CD4-positive, CD25-positive, alpha-beta regulatory T cell (primary cell): ENCODE results near the gene CARD19. TPM values are rescaled to one million over a fixed set of nuclear protein-coding genes. Genes with fewer than 3 reads are reported as not detected.

Experiments used
- ATAC-seq, 2 donors: fragments of 150-1000 bp; cut with Tn5 transposase; one replicate each; pipeline ENCODE4 v1.10.0; 2021; ENCODE audit warnings: low read depth in 2 of 2, moderate number of reproducible peaks in 2 of 2, moderate library complexity in 1 of 2
- DNase-seq, 3 donors: peaks; one replicate each; pipeline versions ENCODE4 v3.0.0 to v3.0.0-alpha.2; 2012 to 2022; ENCODE audit warnings: mixed read lengths in 1 of 3
- H3K27ac ChIP-seq: one replicate; pipeline ENCODE4 v1.7.0; 2013; ENCODE audit warnings: mild to moderate bottlenecking, low read length; ENCODE audit not compliant: insufficient read depth, poor library complexity, severe bottlenecking
- H3K27me3 ChIP-seq: one replicate; pipeline ENCODE4 v1.7.0; 2013; ENCODE audit warnings: low read length; ENCODE audit not compliant: control insufficient read depth, insufficient read depth
- H3K36me3 ChIP-seq: one replicate; pipeline ENCODE4 v1.7.0; 2013; ENCODE audit warnings: mild to moderate bottlenecking, low read length, moderate library complexity; ENCODE audit not compliant: control insufficient read depth, insufficient read depth
- H3K4me1 ChIP-seq: 2 replicates; pipeline ENCODE4 v1.7.0; 2013; ENCODE audit warnings: mild to moderate bottlenecking, low read length; ENCODE audit not compliant: insufficient read depth, control insufficient read depth, poor library complexity, severe bottlenecking
- H3K4me3 ChIP-seq: one replicate; pipeline ENCODE4 v1.7.0; 2013; ENCODE audit warnings: low read depth, mild to moderate bottlenecking, low read length, moderate library complexity
- H3K9me3 ChIP-seq, 2 experiments: 1 replicate in 1 of 2; 2 replicates in 1 of 2; pipeline ENCODE4 v1.7.0; 2013; ENCODE audit warnings: low read length in 2 of 2, mild to moderate bottlenecking in 1 of 2, moderate library complexity in 1 of 2; ENCODE audit not compliant: control insufficient read depth in 2 of 2
- H3K27ac Mint-ChIP-seq, 3 donors: one replicate each; pipeline ENCODE4 v1.8.0; 2020 to 2022; ENCODE audit warnings: mild to moderate bottlenecking in 3 of 3, mixed read lengths in 3 of 3, moderate library complexity in 2 of 3
- H3K27me3 Mint-ChIP-seq: one replicate; pipeline ENCODE4 v1.8.0; 2022; ENCODE audit warnings: mild to moderate bottlenecking, mixed read lengths
- H3K36me3 Mint-ChIP-seq: one replicate; pipeline ENCODE4 v1.8.0; 2020; ENCODE audit warnings: mixed read lengths
- H3K4me1 Mint-ChIP-seq, 4 donors: one replicate each; pipeline ENCODE4 v1.8.0; 2020 to 2022; ENCODE audit warnings: mixed read lengths in 4 of 4, mild to moderate bottlenecking in 1 of 4
- H3K4me3 Mint-ChIP-seq, 4 donors: one replicate each; pipeline ENCODE4 v1.8.0; 2020 to 2022; ENCODE audit warnings: mild to moderate bottlenecking in 4 of 4, mixed read lengths in 4 of 4, moderate library complexity in 3 of 4
- H3K9me3 Mint-ChIP-seq, 7 donors: one replicate each; pipeline ENCODE4 v1.8.0; 2020 to 2022; ENCODE audit warnings: mixed read lengths in 7 of 7, mild to moderate bottlenecking in 3 of 7, moderate library complexity in 2 of 7
- polyA plus RNA-seq, 4 donors: library from polyadenylated mRNA; unstranded; fragments of 300-500 nt; fragmentation: Illumina TruSeq; gene quantifications; one replicate each; pipeline ENCODE4 v1.2.3, GENCODE V29; 2021
- total RNA-seq: library from RNA; stranded (reverse); gene quantifications from one replicate; pipeline ENCODE4 v1.2.3, GENCODE V29; 2022

The CARD19 gene
- total and polyA plus RNA-seq, 5 donors from 2014 or later: 60.0 to 89.1 (median 72.6) TPM

GRCh38 chr9:93068956-93069355, 27.1 kb upstream of the CARD19 start:
- Histone ChIP-seq H3K27me3 (no peaks in the 10 kb centered on the region), H3K27ac (peak overlapping the region; percentile 36), H3K4me1 (peaks cover 51% of the 10 kb centered on the region), H3K4me3 (no peak overlapping the region), H3K36me3 (peaks cover 61% of the 10 kb centered on the region), H3K9me3 (no peaks in the 10 kb centered on the region)
- H3K4me1 Mint-ChIP-seq: peaks cover 39 to 94% (median 55%) of the 10 kb centered on the region in 4 donors
- H3K9me3 Mint-ChIP-seq: no peaks in the 10 kb centered on the region
- no peak for ATAC-seq
- peak overlapping the region in 1 of 4 donors; percentile 28 for H3K4me3 Mint-ChIP-seq
- peak overlapping the region; percentile 87 to 100 (median 93) for H3K27ac Mint-ChIP-seq
- no peaks in the 10 kb centered on the region for H3K27me3 Mint-ChIP-seq
- H3K36me3 Mint-ChIP-seq: peaks cover 50% of the 10 kb centered on the region
- no peak for DNase-seq

DNA sequence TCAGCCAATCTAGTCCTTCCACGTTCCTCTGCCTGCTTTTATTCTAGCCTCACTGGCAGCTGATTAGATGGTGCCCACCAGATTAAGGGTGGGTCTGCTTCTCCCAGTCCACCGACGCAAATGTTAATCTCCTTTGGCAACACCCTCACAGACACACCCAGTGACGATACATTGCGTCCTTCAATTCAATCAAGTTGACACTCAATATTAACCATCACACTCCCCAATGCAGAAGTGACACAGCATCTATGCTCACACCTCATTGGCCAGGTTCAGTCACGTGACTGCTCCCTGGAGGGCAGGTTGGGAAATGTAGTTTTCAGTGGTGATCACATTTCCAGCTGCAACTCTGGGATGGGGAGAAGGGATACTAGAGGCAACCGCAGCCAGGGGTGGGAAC, 24.6 kb upstream of the CARD19 start:
- H3K4me1 ChIP-seq: peaks cover 34% of the 10 kb centered on the region
- ATAC-seq: no peak

GRCh38 chr9:93072383-93072795, 23.6 kb upstream of the CARD19 start:
- Histone ChIP-seq H3K4me3 (no peak overlapping the region), H3K27me3 (no peaks in the 10 kb centered on the region), H3K4me1 (peaks cover 29% of the 10 kb centered on the region), H3K27ac (peak overlapping the region; percentile 28), H3K36me3 (peaks cover 62% of the 10 kb centered on the region), H3K9me3 (no peaks in the 10 kb centered on the region)
- ATAC-seq (no peak), DNase-seq (no peak)
- H3K36me3 Mint-ChIP-seq: peaks cover 39% of the 10 kb centered on the region
- H3K27ac Mint-ChIP-seq: peak overlapping the region; percentile 64 to 94 (median 81)
- no peaks in the 10 kb centered on the region for H3K9me3 Mint-ChIP-seq
- peaks cover 32 to 89% (median 41%) of the 10 kb centered on the region in 4 donors for H3K4me1 Mint-ChIP-seq
- H3K4me3 Mint-ChIP-seq: peak overlapping the region in 2 of 4 donors; percentile 33 to 50
- no peaks in the 10 kb centered on the region for H3K27me3 Mint-ChIP-seq

More for the DNA sequence above, 24.6 kb upstream of the CARD19 start:
- Mint-ChIP-seq H3K4me1 (peaks cover 37 to 88% (median 44%) of the 10 kb centered on the region in 4 donors), H3K27ac (peak overlapping the region; percentile 89 to 100 (median 90)), H3K9me3 (no peaks in the 10 kb centered on the region), H3K4me3 (peak overlapping the region in 1 of 4 donors; percentile 50), H3K36me3 (peaks cover 33% of the 10 kb centered on the region), H3K27me3 (no peaks in the 10 kb centered on the region)
- H3K27ac ChIP-seq: no peak overlapping the region
- no peaks in the 10 kb centered on the region for H3K9me3 ChIP-seq
- no peak for DNase-seq
- H3K27me3 ChIP-seq: no peaks in the 10 kb centered on the region
- peaks cover 56% of the 10 kb centered on the region for H3K36me3 ChIP-seq
- H3K4me3 ChIP-seq: no peak overlapping the region

DNA sequence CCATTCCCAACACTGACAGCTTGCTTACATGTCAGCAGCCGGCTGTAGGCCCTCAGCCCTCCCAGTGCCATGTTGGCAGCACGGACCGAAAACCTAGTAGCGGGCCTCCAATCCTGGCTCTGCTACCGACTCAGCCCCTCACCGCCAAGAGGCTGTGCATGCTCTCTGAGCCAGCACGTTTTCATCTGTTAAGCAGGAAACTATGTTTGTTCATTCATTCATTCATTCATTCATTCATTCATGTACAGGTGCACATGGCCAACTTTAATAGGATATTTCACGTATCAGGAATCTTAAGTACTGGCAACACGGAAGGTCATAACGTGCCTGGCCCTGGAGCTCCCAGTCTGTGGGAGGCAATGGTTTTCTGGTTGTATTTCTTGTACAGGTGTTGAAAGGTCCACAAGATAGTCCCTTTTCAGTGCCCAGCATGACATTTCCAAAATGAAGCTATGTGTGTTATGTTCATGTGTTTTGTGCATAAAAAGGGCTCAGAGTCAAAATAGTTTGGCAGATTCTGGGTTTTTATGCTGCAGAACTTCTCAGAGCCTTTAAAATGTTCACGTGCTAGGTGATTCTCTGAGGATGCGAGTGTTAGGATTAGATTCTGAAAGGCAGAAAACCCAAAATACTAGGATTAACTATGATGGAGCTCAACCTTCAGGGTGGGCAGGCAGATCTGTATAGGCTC, 19.8 kb upstream of the CARD19 start:
- DNase-seq (no peak), ATAC-seq (no peak)
- H3K4me1 Mint-ChIP-seq: peaks cover 8 to 64% (median 22%) of the 10 kb centered on the region in 4 donors
- no peaks in the 10 kb centered on the region for H3K27me3 ChIP-seq
- no peaks in the 10 kb centered on the region for H3K9me3 ChIP-seq
- H3K36me3 Mint-ChIP-seq: peaks cover 33% of the 10 kb centered on the region
- H3K4me1 ChIP-seq: peaks cover 18% of the 10 kb centered on the region
- H3K27ac ChIP-seq: no peak overlapping the region
- peaks cover 68% of the 10 kb centered on the region for H3K36me3 ChIP-seq
- no peaks in the 10 kb centered on the region for H3K9me3 Mint-ChIP-seq
- no peak overlapping the region for H3K4me3 ChIP-seq
- H3K27me3 Mint-ChIP-seq: no peaks in the 10 kb centered on the region
- no peak overlapping the region for H3K4me3 Mint-ChIP-seq
- peak overlapping the region in 1 of 3 donors; percentile 63 for H3K27ac Mint-ChIP-seq

GRCh38 chr9:93076792-93077128, 19.3 kb upstream of the CARD19 start:
- no peaks in the 10 kb centered on the region for H3K27me3 Mint-ChIP-seq
- no peak for ATAC-seq
- H3K4me3 Mint-ChIP-seq: no peak overlapping the region
- Histone ChIP-seq H3K4me1 (peaks cover 15% of the 10 kb centered on the region), H3K36me3 (peaks cover 68% of the 10 kb centered on the region), H3K27me3 (no peaks in the 10 kb centered on the region), H3K9me3 (no peaks in the 10 kb centered on the region), H3K27ac (no peak overlapping the region), H3K4me3 (no peak overlapping the region)
- no peak overlapping the region for H3K27ac Mint-ChIP-seq
- H3K4me1 Mint-ChIP-seq: peaks cover 5 to 65% (median 22%) of the 10 kb centered on the region in 4 donors
- H3K9me3 Mint-ChIP-seq: no peaks in the 10 kb centered on the region
- peaks cover 32% of the 10 kb centered on the region for H3K36me3 Mint-ChIP-seq
- DNase-seq: no peak

- no peak overlapping the region for H3K4me3 Mint-ChIP-seq
- peaks cover 35% of the 10 kb centered on the region for H3K36me3 Mint-ChIP-seq
- H3K4me1 Mint-ChIP-seq: peaks cover 5 to 63% (median 22%) of the 10 kb centered on the region in 4 donors
- Histone ChIP-seq H3K9me3 (no peaks in the 10 kb centered on the region), H3K36me3 (peaks cover 66% of the 10 kb centered on the region), H3K27ac (no peak overlapping the region), H3K4me3 (no peak overlapping the region), H3K4me1 (peaks cover 10% of the 10 kb centered on the region), H3K27me3 (no peaks in the 10 kb centered on the region)
- no peaks in the 10 kb centered on the region for H3K9me3 Mint-ChIP-seq
- H3K27ac Mint-ChIP-seq: peak overlapping the region in 2 of 3 donors; percentile 62 to 88
- no peaks in the 10 kb centered on the region for H3K27me3 Mint-ChIP-seq
- no peak for DNase-seq
- no peak for ATAC-seq
Observed at GRCh38 chr9:93077367-93077766, 18.6 kb upstream of the CARD19 start.

GRCh38 chr9:93077811-93078210, 18.2 kb upstream of the CARD19 start:
- H3K9me3 ChIP-seq: no peaks in the 10 kb centered on the region
- H3K4me3 ChIP-seq: no peak overlapping the region
- no peaks in the 10 kb centered on the region for H3K27me3 Mint-ChIP-seq
- H3K4me1 Mint-ChIP-seq: peaks cover 5 to 63% (median 18%) of the 10 kb centered on the region in 4 donors
- H3K36me3 ChIP-seq: peaks cover 64% of the 10 kb centered on the region
- DNase-seq: no peak
- H3K36me3 Mint-ChIP-seq: peaks cover 32% of the 10 kb centered on the region
- H3K9me3 Mint-ChIP-seq: no peaks in the 10 kb centered on the region
- ATAC-seq: no peak
- H3K4me1 ChIP-seq: peaks cover 11% of the 10 kb centered on the region
- peak overlapping the region in 1 of 3 donors; percentile 62 for H3K27ac Mint-ChIP-seq
- H3K27me3 ChIP-seq: no peaks in the 10 kb centered on the region
- H3K4me3 Mint-ChIP-seq: no peak overlapping the region
- no peak overlapping the region for H3K27ac ChIP-seq

DNA sequence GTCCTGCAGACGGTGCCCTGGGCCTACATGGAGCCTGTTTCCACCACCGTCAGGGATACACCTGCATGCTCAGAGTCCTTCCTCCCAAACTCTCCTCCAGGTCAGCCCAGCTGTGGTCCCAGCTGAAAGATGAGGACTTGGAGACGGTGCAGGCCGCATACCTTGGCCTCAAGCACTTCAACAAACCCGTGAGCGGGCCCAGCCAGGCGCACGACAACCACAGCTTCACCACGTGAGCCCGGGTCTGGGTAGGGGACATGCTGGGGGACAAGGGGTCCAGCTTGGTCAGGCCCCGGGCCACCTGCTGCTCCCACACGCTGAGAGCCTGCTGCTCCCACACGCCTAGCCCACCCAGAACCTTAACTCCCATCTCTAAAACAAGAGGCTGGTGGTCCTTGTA, 16.6 kb upstream of the CARD19 start:
- ATAC-seq (no peak), DNase-seq (no peak)
- Histone ChIP-seq H3K4me1 (peaks cover 25% of the 10 kb centered on the region), H3K9me3 (no peaks in the 10 kb centered on the region), H3K4me3 (no peak overlapping the region), H3K27ac (no peak overlapping the region), H3K27me3 (no peaks in the 10 kb centered on the region), H3K36me3 (peaks cover 62% of the 10 kb centered on the region)
- Mint-ChIP-seq H3K27ac (peak overlapping the region in 1 of 3 donors; percentile 85), H3K4me1 (peaks cover 10 to 60% (median 24%) of the 10 kb centered on the region in 4 donors), H3K36me3 (peaks cover 38% of the 10 kb centered on the region), H3K9me3 (peaks cover 0 to 4% (median 0%) of the 10 kb centered on the region in 7 donors), H3K4me3 (no peak overlapping the region), H3K27me3 (no peaks in the 10 kb centered on the region)
